Activated naive CD4-positive, alpha-beta T cell treated with anti-CD3 and anti-CD28 coated beads for 36 hours (primary cell): ENCODE data around the gene CASD1. TPM values are rescaled to one million over a fixed set of nuclear protein-coding genes. Genes with fewer than 3 reads are reported as not detected.

Source experiments
- CTCF ChIA-PET: fragments of 350-600 bp; sonication (Branson Sonifier 250); formaldehyde crosslinking; loops from one replicate; lab custom pipeline; 2021; ENCODE audit warnings: antibody characterized with exemption; lab: Charles Lee
- DNase-seq: peaks from one replicate; pipeline ENCODE4 v3.0.0-alpha.2; 2020
- H3K27ac Mint-ChIP-seq: one replicate; pipeline ENCODE4 v1.8.0; 2021; ENCODE audit warnings: mild to moderate bottlenecking, mixed read lengths
- H3K27me3 Mint-ChIP-seq: one replicate; pipeline ENCODE4 v1.8.0; 2021; ENCODE audit warnings: low read depth, mixed read lengths
- H3K36me3 Mint-ChIP-seq: one replicate; pipeline ENCODE4 v1.8.0; 2021; ENCODE audit warnings: low read depth, mixed read lengths
- H3K4me1 Mint-ChIP-seq: one replicate; pipeline ENCODE4 v1.8.0; 2021; ENCODE audit warnings: low read depth, mixed read lengths
- H3K4me3 Mint-ChIP-seq: one replicate; pipeline ENCODE4 v1.8.0; 2021; ENCODE audit warnings: mild to moderate bottlenecking, moderate library complexity, mixed read lengths
- H3K9me3 Mint-ChIP-seq: one replicate; pipeline ENCODE4 v1.8.0; 2021; ENCODE audit warnings: mixed read lengths
- intact Hi-C: fragments of 100-400 bp; cut with micrococcal nuclease; formaldehyde crosslinking; loops from one replicate; pipeline ENCODE4 v1.15.1; 2023
- total RNA-seq, 2 experiments: library from RNA; stranded (reverse); gene quantifications; one replicate each; pipeline ENCODE4 v1.2.3, GENCODE V29; 2021

The CASD1 gene
- total RNA-seq, 2 experiments from 2014 or later, result 11.6 to 16.4 TPM

GRCh38 chr7:94600267-94600666 is 90.7 kb downstream of the CASD1 start:
- Mint-ChIP-seq H3K4me1 (peaks cover 8% of the 10 kb centered on the region), H3K27ac (no peak overlapping the region), H3K36me3 (no peaks in the 10 kb centered on the region), H3K4me3 (no peak overlapping the region), H3K9me3 (no peaks in the 10 kb centered on the region), H3K27me3 (no peaks in the 10 kb centered on the region)
- CTCF ChIA-PET, result no interaction called here
- intact Hi-C loops, result no loop called here
- DNase-seq, result no peak

- no peak for DNase-seq
- H3K4me1 Mint-ChIP-seq, result peaks cover 4% of the 10 kb centered on the region
- no peak overlapping the region for H3K4me3 Mint-ChIP-seq
- H3K9me3 Mint-ChIP-seq, result peaks cover 11% of the 10 kb centered on the region
- H3K36me3 Mint-ChIP-seq, result peaks cover 1% of the 10 kb centered on the region
- CTCF ChIA-PET, result no interaction called here
- no peak overlapping the region for H3K27ac Mint-ChIP-seq
- H3K27me3 Mint-ChIP-seq, result peaks cover 4% of the 10 kb centered on the region
- intact Hi-C loops, result no loop called here
Observed at GRCh38 chr7:94602181-94602580, 92.6 kb downstream of the CASD1 start.

- H3K4me3 Mint-ChIP-seq, result no peak overlapping the region
- H3K27ac Mint-ChIP-seq, result no peak overlapping the region
- H3K4me1 Mint-ChIP-seq, result peaks cover 4% of the 10 kb centered on the region
- H3K27me3 Mint-ChIP-seq, result peaks cover 13% of the 10 kb centered on the region
- no peak for DNase-seq
- peaks cover 22% of the 10 kb centered on the region for H3K9me3 Mint-ChIP-seq
- CTCF ChIA-PET, result no interaction called here
- H3K36me3 Mint-ChIP-seq, result peaks cover 5% of the 10 kb centered on the region
- intact Hi-C loops, result no loop called here
Observed at GRCh38 chr7:94605031-94605430, 95.4 kb downstream of the CASD1 start.

Other genes starting within 250 kb of the CASD1 start
- gene COL1A2, start 114.9 kb upstream of the CASD1 start, total RNA-seq, result under 1 TPM; 0.26 to 0.35 TPM
- under 1 TPM in 1 of 2 experiments, not detected in 1; 0.83 TPM for gene SGCE, start 146.3 kb downstream of the CASD1 start, total RNA-seq